ENCODE results near the gene PREX1. TPM values are rescaled to one million over a fixed set of nuclear protein-coding genes. Genes with fewer than 3 reads are reported as not detected.

The PREX1 gene
- total RNA-seq, 1 donor from 2014 or later: 17.7 TPM

GRCh38 chr20:48686238-48687116, 141.3 kb downstream of the PREX1 start:
- H3K4me1 ChIP-seq: peaks cover 44% of the 10 kb centered on the region
- intact Hi-C loops (cut with DNase I): no loop called here
- no peak for DNase-seq (ENCODE audit: extremely low spot score in 2 of 2)
- H3K9me3 ChIP-seq: no peaks in the 10 kb centered on the region
- H3K27ac ChIP-seq: no peak overlapping the region
- H3K27me3 ChIP-seq: no peaks in the 10 kb centered on the region
- TF ChIP-seq POLR2AphosphoS5 (IDR thresholded peaks at IDR 0.05; ENCODE audit: insufficient read depth in 1 of 2, low read depth in 1 of 2): no peak
- TF ChIP-seq CTCF (IDR thresholded peaks at IDR 0.05): no peak
- TF ChIP-seq POLR2A (IDR thresholded peaks at IDR 0.05): no peak
- no peaks in the 10 kb centered on the region for H3K36me3 ChIP-seq
- H3K4me3 ChIP-seq: no peak overlapping the region

- H3K36me3 ChIP-seq: no peaks in the 10 kb centered on the region
- H3K9me3 ChIP-seq: no peaks in the 10 kb centered on the region
- intact Hi-C loops (cut with DNase I): no loop called here
- H3K27ac ChIP-seq: no peak overlapping the region
- H3K27me3 ChIP-seq: no peaks in the 10 kb centered on the region
- TF ChIP-seq POLR2A (IDR thresholded peaks at IDR 0.05): no peak
- no peak for TF ChIP-seq CTCF (IDR thresholded peaks at IDR 0.05)
- TF ChIP-seq POLR2AphosphoS5 (IDR thresholded peaks at IDR 0.05; ENCODE audit: insufficient read depth in 1 of 2, low read depth in 1 of 2): no peak
- peaks cover 44% of the 10 kb centered on the region for H3K4me1 ChIP-seq
- H3K4me3 ChIP-seq: no peak overlapping the region
- DNase-seq (ENCODE audit: extremely low spot score in 2 of 2): no peak
These were observed 142.5 kb downstream of the PREX1 start for GRCh38 chr20:48685300-48685699.

DNA sequence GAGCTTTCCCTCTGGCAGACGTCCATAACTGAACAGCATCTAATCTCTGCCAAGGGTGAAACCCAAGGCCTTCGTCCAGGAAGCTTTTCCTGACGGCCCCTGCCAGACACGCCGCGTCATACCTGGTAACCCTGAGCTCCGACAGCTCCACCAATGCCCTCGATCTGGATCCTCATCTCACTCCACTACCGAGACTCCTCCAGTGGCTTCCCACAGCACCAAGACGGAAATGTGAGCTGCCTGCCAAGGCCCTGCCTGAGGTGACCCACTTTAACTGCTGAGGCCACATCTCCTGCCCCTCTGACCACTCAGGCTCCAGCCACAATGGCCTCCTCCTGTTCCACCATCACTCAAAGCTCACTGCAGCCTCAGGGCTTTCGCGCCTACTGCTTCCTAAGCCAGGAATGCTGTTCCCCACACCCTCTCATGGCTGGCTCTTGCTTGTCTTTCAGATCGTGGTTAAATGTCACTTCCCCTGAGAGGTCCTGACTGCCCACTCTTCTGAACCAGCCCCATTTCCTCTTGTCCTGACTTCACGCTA, 143.2 kb downstream of the PREX1 start:
- TF ChIP-seq CTCF (IDR thresholded peaks at IDR 0.05) (no peak), POLR2AphosphoS5 (IDR thresholded peaks at IDR 0.05; ENCODE audit: insufficient read depth in 1 of 2, low read depth in 1 of 2) (no peak), POLR2A (IDR thresholded peaks at IDR 0.05) (no peak)
- Histone ChIP-seq H3K4me1 (peaks cover 44% of the 10 kb centered on the region), H3K27me3 (no peaks in the 10 kb centered on the region), H3K4me3 (no peak overlapping the region), H3K36me3 (no peaks in the 10 kb centered on the region), H3K27ac (no peak overlapping the region), H3K9me3 (no peaks in the 10 kb centered on the region)
- intact Hi-C loops (cut with DNase I): no loop called here
- no peak for DNase-seq (ENCODE audit: extremely low spot score in 2 of 2)

DNA sequence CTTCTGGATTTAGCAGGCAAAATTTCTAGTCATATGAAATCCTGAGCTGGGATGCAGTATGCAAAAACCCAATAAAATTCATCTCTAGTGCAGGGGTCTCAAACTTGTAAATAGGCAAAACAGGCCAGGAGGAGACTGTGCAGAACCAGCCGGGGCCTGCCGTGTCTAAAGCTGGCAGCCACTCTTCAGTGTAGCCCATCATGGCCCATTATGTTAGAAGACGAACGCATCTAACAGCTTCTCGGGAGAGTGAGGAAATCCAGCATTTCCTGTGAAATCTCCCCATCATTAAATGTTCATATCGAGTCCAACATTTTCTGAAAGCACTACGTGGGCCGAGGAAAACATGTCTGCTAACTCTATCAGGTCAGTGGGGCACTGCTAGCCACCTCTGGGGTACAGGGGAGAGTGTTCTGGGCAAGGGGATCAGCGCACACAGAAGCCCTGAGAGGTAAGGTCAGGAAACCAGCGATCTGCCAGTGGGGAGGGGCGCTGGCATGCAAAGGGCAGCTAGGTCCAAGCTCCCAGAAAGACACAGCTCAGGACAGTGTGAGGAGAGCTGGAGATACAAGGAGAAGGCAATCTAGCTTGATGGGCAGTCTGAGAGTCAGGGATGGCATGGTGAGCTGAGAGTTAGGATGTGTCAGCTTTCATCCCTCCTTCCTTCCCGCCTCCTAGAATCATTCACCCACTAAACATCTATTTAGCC, 144.2 kb downstream of the PREX1 start:
- TF ChIP-seq POLR2AphosphoS5 (IDR thresholded peaks at IDR 0.05; ENCODE audit: insufficient read depth in 1 of 2, low read depth in 1 of 2) (no peak), CTCF (IDR thresholded peaks at IDR 0.05) (no peak), POLR2A (IDR thresholded peaks at IDR 0.05) (no peak)
- H3K27ac ChIP-seq: no peak overlapping the region
- H3K9me3 ChIP-seq: no peaks in the 10 kb centered on the region
- H3K36me3 ChIP-seq: no peaks in the 10 kb centered on the region
- peaks cover 44% of the 10 kb centered on the region for H3K4me1 ChIP-seq
- DNase-seq (ENCODE audit: extremely low spot score in 2 of 2): no peak
- H3K27me3 ChIP-seq: no peaks in the 10 kb centered on the region
- no peak overlapping the region for H3K4me3 ChIP-seq
- intact Hi-C loops (cut with DNase I): no loop called here

All from vagina (tissue), 2 donors.